Fibroblast of mammary gland (primary cell): ENCODE data around the gene MTURN.

Experiments
- DNase-seq: peaks from one replicate; pipeline ENCODE4 v3.0.0-alpha.2; 2010; ENCODE audit warnings: low read depth
- H3K4me3 ChIP-seq: 2 replicates; pipeline ENCODE4 v1.5.1; 2011; ENCODE audit warnings: low read depth, mild to moderate bottlenecking, low read length, moderate library complexity; ENCODE audit not compliant: control insufficient read depth
- TF ChIP-seq, protein P1 (sequence below): conservative IDR thresholded peaks from 2 replicates; pipeline ENCODE4 v1.5.1; 2011; ENCODE audit warnings: low read depth, low read length, inconsistent platforms; ENCODE audit not compliant: control insufficient read depth, insufficient read depth

Gene MTURN

DNA sequence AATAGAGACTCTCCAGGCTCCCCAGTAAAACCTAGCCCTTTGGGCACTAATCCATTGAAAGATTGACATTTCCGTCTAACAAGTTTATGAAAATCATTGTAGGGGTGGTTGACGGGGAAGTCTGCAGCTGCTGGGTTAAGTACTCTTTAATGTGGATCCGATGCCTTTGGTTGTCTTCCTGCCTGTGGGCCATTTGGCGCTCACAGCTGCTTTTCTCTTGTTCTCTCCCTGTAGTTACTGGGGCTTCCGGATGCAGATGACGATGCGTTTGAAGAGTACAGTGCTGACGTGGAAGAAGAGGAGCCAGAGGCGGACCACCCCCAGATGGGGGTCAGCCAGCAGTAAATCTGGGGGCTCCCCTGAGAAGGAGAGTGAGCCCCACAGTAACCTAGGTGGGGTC lies 22.4 kb downstream of the MTURN start:
- no peak overlapping the region for H3K4me3 ChIP-seq
- TF ChIP-seq, protein P1, sequence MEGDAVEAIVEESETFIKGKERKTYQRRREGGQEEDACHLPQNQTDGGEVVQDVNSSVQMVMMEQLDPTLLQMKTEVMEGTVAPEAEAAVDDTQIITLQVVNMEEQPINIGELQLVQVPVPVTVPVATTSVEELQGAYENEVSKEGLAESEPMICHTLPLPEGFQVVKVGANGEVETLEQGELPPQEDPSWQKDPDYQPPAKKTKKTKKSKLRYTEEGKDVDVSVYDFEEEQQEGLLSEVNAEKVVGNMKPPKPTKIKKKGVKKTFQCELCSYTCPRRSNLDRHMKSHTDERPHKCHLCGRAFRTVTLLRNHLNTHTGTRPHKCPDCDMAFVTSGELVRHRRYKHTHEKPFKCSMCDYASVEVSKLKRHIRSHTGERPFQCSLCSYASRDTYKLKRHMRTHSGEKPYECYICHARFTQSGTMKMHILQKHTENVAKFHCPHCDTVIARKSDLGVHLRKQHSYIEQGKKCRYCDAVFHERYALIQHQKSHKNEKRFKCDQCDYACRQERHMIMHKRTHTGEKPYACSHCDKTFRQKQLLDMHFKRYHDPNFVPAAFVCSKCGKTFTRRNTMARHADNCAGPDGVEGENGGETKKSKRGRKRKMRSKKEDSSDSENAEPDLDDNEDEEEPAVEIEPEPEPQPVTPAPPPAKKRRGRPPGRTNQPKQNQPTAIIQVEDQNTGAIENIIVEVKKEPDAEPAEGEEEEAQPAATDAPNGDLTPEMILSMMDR = no peak
- DNase-seq = no peak

DNA sequence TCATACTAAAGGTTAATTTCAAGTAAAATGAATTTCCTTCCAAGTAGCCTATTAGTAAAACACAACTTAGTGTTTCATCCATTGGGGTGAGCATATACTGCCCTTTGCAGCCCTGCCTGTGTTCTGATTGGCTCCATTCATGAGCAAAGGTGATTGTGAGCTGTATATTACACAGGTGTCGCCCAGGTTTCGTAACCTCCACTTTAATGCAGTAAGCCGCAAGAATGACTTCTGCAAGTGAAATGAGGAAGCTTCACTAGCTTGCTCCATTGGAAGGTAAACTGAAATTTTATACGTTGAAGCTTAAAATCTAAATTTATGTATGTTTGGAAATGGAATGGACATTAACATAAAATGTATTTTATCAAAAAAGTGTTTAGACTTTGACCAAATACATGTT lies 24.4 kb downstream of the MTURN start:
- no peak overlapping the region for H3K4me3 ChIP-seq
- TF ChIP-seq, protein P1 = no peak
- DNase-seq = no peak

DNA sequence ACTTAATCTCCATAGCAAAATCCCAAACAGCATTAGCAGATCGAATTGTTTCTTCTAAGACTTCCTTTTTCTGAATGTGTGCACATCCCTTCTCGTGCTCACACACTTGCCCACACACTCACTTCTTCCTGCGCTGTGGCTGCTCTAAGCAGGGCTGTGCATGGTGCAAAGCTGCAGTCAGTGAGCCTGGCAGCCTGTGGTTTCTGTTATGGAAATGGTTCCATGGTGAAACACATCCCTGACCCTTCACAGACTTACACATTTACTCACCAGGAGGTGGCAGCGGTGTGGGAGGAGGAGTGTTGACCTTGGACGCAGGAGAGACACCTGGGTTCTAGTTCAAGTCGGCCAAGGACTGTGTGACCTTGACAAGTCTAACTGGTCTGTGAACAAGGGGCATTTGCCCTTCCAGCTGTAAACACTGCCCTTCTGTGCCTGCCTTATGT lies 24.9 kb downstream of the MTURN start:
- TF ChIP-seq, protein P1 = peak; percentile 35
- H3K4me3 ChIP-seq = no peak overlapping the region
- DNase-seq = peak; percentile 44

DNA sequence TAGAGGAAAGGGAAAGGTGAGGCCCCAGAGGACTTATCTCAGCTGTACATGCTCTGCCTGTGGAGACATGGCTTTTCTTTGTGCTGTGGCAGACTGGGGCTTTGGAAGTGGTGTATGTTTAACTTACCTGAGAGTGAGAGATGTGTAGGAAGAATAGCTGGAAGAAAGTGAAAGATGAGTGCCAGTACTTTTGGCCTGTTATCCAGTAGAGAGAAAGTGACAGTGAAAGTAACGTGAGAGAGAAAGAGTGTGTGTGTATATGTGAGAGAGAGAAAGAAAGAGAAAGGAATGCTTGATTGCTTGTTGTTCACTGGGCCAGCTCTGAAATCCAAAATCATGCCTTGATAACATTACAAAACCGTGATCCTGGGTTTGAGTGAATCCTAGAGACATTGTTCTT lies 25.5 kb downstream of the MTURN start:
- TF ChIP-seq, protein P1 = no peak
- H3K4me3 ChIP-seq = no peak overlapping the region
- no peak for DNase-seq

DNA sequence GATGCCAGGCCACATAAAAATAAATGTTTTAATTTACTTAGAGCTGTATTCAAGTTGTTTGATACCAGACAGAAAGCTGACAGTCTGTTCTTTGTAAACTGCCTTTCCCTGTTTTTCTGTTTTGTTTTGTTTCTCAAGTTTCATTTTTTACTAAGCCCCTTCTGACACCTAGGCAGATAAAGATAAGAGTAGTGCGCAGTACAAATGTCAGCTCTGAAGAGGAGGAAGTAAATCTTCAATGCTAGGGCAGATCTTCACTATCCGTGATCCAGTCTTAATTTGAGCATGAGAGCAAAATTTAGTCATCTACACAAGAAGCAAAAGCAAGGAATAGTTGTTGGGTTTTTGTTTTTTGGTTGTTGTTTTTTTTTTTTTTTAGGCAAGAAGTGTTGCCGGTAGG lies 27.3 kb downstream of the MTURN start:
- no peak for DNase-seq
- no peak overlapping the region for H3K4me3 ChIP-seq
- TF ChIP-seq, protein P1 = no peak

DNA sequence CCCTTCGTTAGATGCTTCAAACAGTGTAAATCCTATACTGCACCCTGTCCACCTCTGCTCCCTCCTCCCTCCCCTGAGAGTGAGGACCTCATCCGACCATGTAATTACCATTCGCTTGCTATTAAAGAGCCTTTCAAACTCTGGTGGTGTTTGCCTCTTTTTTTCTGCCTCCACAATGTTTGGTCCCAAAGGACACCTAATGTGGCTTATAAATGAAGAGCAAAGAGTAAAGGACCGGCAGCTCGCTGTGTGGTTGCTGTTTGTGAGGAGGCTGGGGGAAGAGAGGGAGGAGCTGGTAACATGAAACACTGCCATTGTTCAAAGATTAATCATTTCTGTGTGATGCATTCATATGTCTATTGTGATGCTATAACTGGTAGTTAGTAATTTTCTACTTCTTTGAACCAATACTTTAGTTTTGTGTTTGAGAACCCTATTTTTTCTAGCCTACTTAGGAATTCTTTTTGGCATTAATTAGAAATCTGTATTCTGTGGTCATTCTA lies 27.9 kb downstream of the MTURN start:
- DNase-seq = peak; percentile 77
- no peak overlapping the region for H3K4me3 ChIP-seq

More for the DNA sequence above, 27.9 kb downstream of the MTURN start:
- TF ChIP-seq, protein P1 = no peak
